Skeletal muscle satellite cell (primary cell): Measurements from ENCODE around the gene MYO15A.
A peak's percentile ranks its signal among the peaks of the same experiment; 100 is the strongest.

Source experiments
- H3K27me3 ChIP-seq: 2 replicates; pipeline ENCODE4 v1.7.0; 2013; ENCODE audit warnings: low read length; ENCODE audit not compliant: control insufficient read depth, insufficient read depth
- H3K36me3 ChIP-seq: 2 replicates; pipeline ENCODE4 v1.7.0; 2013; ENCODE audit warnings: mild to moderate bottlenecking, control low read depth, low read length; ENCODE audit not compliant: insufficient read depth
- H3K4me1 ChIP-seq: 2 replicates; pipeline ENCODE4 v1.7.0; 2013; ENCODE audit warnings: low read length; ENCODE audit not compliant: control insufficient read depth, insufficient read depth
- H3K4me2 ChIP-seq: 2 replicates; pipeline ENCODE4 v1.7.0; 2013; ENCODE audit warnings: mild to moderate bottlenecking, low read length
- H3K4me3 ChIP-seq: 2 replicates; pipeline ENCODE4 v1.7.0; 2013; ENCODE audit warnings: low read length
- H3K9ac ChIP-seq: 2 replicates; pipeline ENCODE4 v1.7.0; 2013; ENCODE audit warnings: mild to moderate bottlenecking, low read depth, low read length, moderate library complexity
- H3K9me3 ChIP-seq: replicated peaks from 2 replicates; pipeline ENCODE4 v1.7.0; 2013; ENCODE audit warnings: mild to moderate bottlenecking, control low read depth, low read length

Gene MYO15A

GRCh38 chr17:18119166-18119745 is 10.7 kb downstream of the MYO15A start:
- H3K27me3 ChIP-seq = no peaks in the 10 kb centered on the region
- peaks cover 9% of the 10 kb centered on the region for H3K9me3 ChIP-seq
- H3K4me1 ChIP-seq = no peaks in the 10 kb centered on the region
- H3K4me2 ChIP-seq = no peak overlapping the region
- no peak overlapping the region for H3K9ac ChIP-seq
- H3K4me3 ChIP-seq = no peak overlapping the region
- no peaks in the 10 kb centered on the region for H3K36me3 ChIP-seq

DNA sequence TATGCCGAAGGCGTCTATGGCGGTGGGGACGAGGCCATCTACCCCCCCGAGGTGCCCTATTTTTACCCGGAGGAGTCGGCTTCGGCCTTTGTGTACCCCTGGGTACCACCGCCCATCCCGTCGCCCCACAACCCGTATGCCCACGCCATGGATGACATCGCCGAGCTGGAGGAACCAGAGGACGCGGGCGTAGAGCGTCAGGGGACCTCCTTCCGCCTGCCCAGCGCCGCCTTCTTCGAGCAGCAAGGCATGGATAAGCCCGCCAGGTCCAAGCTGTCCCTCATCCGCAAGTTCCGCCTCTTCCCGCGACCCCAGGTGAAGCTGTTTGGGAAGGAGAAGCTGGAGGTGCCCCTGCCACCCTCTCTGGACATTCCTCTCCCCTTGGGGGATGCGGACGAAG is 11.4 kb downstream of the MYO15A start:
- Histone ChIP-seq H3K9me3 (peaks cover 9% of the 10 kb centered on the region), H3K27me3 (no peaks in the 10 kb centered on the region), H3K36me3 (no peaks in the 10 kb centered on the region), H3K4me3 (no peak overlapping the region), H3K4me2 (no peak overlapping the region), H3K4me1 (no peaks in the 10 kb centered on the region), H3K9ac (no peak overlapping the region)

DNA sequence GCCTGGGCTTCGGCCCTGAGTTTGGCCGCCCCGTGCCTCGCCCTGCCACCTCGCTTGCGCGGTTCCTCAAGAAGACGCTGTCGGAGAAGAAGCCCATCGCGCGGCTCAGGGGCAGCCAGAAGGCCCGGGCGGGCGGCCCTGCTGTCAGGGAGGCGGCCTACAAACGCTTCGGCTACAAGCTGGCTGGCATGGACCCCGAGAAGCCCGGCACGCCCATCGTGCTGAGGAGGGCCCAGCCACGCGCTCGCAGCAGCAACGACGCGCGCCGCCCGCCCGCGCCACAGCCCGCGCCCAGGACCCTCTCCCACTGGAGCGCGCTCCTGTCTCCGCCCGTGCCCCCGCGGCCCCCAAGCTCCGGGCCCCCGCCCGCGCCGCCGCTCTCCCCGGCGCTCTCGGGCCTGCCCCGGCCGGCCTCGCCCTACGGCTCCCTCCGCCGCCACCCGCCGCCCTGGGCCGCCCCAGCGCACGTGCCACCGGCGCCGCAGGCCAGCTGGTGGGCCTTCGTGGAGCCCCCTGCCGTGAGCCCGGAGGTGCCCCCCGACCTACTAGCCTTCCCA is 12.0 kb downstream of the MYO15A start:
- H3K4me1 ChIP-seq = no peaks in the 10 kb centered on the region
- H3K4me2 ChIP-seq = no peak overlapping the region
- no peak overlapping the region for H3K9ac ChIP-seq
- no peak overlapping the region for H3K4me3 ChIP-seq
- H3K36me3 ChIP-seq = no peaks in the 10 kb centered on the region
- H3K9me3 ChIP-seq = peaks cover 9% of the 10 kb centered on the region
- H3K27me3 ChIP-seq = no peaks in the 10 kb centered on the region

- Histone ChIP-seq H3K9me3 (peaks cover 9% of the 10 kb centered on the region), H3K9ac (no peak overlapping the region), H3K4me3 (no peak overlapping the region), H3K4me1 (no peaks in the 10 kb centered on the region), H3K27me3 (peaks cover 8% of the 10 kb centered on the region), H3K4me2 (no peak overlapping the region), H3K36me3 (no peaks in the 10 kb centered on the region)
These were observed 12.8 kb downstream of the MYO15A start for GRCh38 chr17:18121144-18121910.

- Histone ChIP-seq H3K36me3 (no peaks in the 10 kb centered on the region), H3K4me2 (no peak overlapping the region), H3K9me3 (peaks cover 9% of the 10 kb centered on the region), H3K9ac (no peak overlapping the region), H3K4me1 (no peaks in the 10 kb centered on the region), H3K27me3 (peaks cover 8% of the 10 kb centered on the region), H3K4me3 (no peak overlapping the region)
These were observed 14.6 kb downstream of the MYO15A start for GRCh38 chr17:18122990-18123753.

- Histone ChIP-seq H3K9ac (no peak overlapping the region), H3K27me3 (peaks cover 8% of the 10 kb centered on the region), H3K36me3 (no peaks in the 10 kb centered on the region), H3K4me2 (no peak overlapping the region), H3K9me3 (peaks cover 7% of the 10 kb centered on the region), H3K4me1 (no peaks in the 10 kb centered on the region), H3K4me3 (no peak overlapping the region)
These were observed 16.0 kb downstream of the MYO15A start for GRCh38 chr17:18124345-18125126.

DNA sequence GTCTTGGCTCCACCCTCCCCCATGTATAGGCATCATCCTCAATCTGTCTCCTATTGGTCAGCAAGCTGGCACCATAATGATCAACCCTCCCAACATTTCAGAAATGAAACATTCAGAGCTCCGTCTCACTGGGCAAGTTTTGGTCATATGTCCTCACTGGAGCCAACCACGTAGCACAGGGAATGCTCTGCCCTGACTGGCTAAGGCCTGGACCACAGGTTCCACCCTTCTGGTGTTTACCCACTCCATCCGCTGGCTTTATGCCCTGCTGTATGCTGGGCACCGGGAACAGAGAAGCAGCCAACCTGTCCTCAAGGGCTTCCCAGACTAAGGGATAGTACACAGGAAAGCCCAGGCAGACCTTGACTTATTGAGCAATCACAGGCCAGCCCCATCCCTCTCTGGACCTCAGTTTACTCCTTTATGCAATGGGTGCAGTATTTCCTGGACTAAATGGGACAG is 20.5 kb downstream of the MYO15A start:
- Histone ChIP-seq H3K4me2 (peak overlapping the region; percentile 23), H3K4me1 (no peaks in the 10 kb centered on the region), H3K9ac (no peak overlapping the region), H3K9me3 (no peaks in the 10 kb centered on the region), H3K4me3 (no peak overlapping the region), H3K27me3 (peaks cover 8% of the 10 kb centered on the region), H3K36me3 (no peaks in the 10 kb centered on the region)

- no peak overlapping the region for H3K4me2 ChIP-seq
- peaks cover 18% of the 10 kb centered on the region for H3K27me3 ChIP-seq
- H3K9me3 ChIP-seq = no peaks in the 10 kb centered on the region
- H3K9ac ChIP-seq = no peak overlapping the region
- no peaks in the 10 kb centered on the region for H3K36me3 ChIP-seq
- no peaks in the 10 kb centered on the region for H3K4me1 ChIP-seq
- H3K4me3 ChIP-seq = no peak overlapping the region
These were observed 24.2 kb downstream of the MYO15A start for GRCh38 chr17:18132711-18133110.

DNA sequence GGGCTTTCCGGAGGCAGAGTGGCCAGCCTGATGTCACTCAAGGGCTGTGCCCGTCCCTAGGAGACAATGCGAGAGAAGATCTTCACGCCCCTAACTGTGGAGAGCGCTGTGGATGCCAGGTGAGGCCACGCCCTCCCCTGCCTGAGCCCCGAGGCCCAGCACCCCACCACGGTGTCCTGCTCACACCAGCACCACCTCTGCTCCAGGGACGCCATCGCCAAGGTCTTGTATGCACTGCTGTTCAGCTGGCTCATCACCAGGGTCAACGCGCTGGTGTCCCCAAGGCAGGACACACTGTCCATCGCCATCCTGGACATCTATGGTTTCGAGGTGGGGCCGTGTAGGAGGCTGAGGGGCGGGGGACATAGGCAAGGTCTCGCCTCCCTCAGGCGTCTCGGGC is 27.8 kb downstream of the MYO15A start:
- Histone ChIP-seq H3K4me3 (no peak overlapping the region), H3K9ac (no peak overlapping the region), H3K36me3 (no peaks in the 10 kb centered on the region), H3K9me3 (no peaks in the 10 kb centered on the region), H3K4me1 (no peaks in the 10 kb centered on the region), H3K4me2 (no peak overlapping the region), H3K27me3 (peaks cover 18% of the 10 kb centered on the region)

DNA sequence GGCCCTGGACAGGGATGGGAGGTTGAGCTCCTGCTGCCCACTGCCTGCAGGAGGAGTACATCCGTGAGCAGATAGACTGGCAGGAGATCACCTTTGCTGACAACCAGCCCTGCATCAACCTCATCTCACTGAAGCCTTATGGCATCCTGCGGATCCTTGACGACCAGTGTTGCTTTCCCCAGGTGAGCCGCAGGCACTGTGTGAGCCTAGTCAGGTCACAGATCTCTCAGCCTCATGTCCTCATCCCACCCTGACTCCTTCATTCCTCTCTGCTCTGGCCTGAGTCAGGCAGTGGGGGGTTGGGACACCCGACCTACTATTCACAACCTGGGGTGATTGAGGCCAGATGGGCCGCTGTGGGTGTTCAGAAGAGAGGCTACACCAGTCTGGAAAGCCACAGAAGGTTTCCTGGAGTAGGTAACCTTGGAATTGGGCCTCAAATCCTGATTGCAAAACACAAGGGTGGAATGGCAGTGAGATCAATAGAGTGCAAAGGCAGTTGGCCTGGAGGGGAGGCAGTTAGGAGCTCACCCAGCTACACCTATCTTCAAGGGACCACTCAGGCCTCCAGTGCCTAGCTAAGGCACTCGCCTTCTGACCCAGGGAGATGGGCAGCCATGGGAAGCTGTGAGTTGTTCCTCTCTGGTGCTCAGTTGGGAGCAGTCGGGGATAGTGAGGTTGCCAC is 29.7 kb downstream of the MYO15A start:
- H3K4me3 ChIP-seq = no peak overlapping the region
- H3K9me3 ChIP-seq = no peaks in the 10 kb centered on the region
- H3K9ac ChIP-seq = no peak overlapping the region
- H3K4me2 ChIP-seq = no peak overlapping the region
- H3K36me3 ChIP-seq = no peaks in the 10 kb centered on the region
- no peaks in the 10 kb centered on the region for H3K4me1 ChIP-seq
- peaks cover 23% of the 10 kb centered on the region for H3K27me3 ChIP-seq
